ENCODE data around the gene ATG4B. TPM values are rescaled to one million over a fixed set of nuclear protein-coding genes. Genes with fewer than 3 reads are reported as not detected.

ATG4B gene
- total RNA-seq, 3 donors from 2014 or later = 47.7 to 71.1 (median 64.2) TPM

- peaks cover 11% of the 10 kb centered on the region for H3K36me3 ChIP-seq
- H3K4me3 ChIP-seq = no peak overlapping the region
- no peaks in the 10 kb centered on the region for H3K27me3 ChIP-seq
These were observed 84.4 kb downstream of the ATG4B start for GRCh38 chr2:241721852-241722251.

DNA sequence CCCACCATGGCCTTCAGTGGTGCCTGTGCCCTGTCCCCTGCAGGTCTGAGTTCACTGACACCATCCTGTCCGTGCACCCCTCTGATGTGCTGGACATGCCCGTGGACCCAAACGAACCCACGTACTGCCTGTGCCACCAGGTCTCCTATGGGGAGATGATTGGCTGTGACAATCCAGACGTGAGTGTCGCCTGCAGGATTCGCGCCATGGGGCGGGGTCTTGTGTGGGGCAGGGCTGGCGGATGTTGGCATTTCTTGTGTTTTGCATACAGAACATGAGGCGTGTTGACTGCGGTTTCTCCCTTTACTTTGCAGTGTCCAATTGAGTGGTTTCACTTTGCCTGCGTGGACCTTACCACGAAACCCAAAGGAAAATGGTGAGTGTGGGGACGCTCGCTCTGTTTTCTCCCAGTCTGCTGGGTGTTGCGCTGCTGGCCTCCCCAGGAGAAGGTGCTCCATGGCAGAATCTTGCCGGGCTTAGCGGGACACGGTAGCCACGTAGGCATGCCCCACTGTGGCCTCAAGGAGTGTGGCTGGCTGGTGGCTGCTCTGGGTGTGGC lies 85.5 kb downstream of the ATG4B start:
- intact Hi-C loops (cut with DNase I; ENCODE audit: low total_unique reads) = no loop called here
- no peak for DNase-seq (ENCODE audit: low spot score in 2 of 2)
- H3K4me1 ChIP-seq = no peaks in the 10 kb centered on the region
- TF ChIP-seq, protein P1, sequence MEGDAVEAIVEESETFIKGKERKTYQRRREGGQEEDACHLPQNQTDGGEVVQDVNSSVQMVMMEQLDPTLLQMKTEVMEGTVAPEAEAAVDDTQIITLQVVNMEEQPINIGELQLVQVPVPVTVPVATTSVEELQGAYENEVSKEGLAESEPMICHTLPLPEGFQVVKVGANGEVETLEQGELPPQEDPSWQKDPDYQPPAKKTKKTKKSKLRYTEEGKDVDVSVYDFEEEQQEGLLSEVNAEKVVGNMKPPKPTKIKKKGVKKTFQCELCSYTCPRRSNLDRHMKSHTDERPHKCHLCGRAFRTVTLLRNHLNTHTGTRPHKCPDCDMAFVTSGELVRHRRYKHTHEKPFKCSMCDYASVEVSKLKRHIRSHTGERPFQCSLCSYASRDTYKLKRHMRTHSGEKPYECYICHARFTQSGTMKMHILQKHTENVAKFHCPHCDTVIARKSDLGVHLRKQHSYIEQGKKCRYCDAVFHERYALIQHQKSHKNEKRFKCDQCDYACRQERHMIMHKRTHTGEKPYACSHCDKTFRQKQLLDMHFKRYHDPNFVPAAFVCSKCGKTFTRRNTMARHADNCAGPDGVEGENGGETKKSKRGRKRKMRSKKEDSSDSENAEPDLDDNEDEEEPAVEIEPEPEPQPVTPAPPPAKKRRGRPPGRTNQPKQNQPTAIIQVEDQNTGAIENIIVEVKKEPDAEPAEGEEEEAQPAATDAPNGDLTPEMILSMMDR (IDR thresholded peaks at IDR 0.05) = no peak
- TF ChIP-seq POLR2AphosphoS5 (IDR thresholded peaks at IDR 0.05) (no peak), POLR2A (IDR thresholded peaks at IDR 0.05) (no peak)
- H3K4me3 ChIP-seq = no peak overlapping the region
- H3K36me3 ChIP-seq = peaks cover 11% of the 10 kb centered on the region
- no peaks in the 10 kb centered on the region for H3K27me3 ChIP-seq
- H3K9me3 ChIP-seq = peaks cover 0 to 8% of the 10 kb centered on the region in 2 donors
- H3K27ac ChIP-seq = no peak overlapping the region

More at GRCh38 chr2:241721852-241722251, 84.4 kb downstream of the ATG4B start:
- H3K27ac ChIP-seq = no peak overlapping the region
- H3K9me3 ChIP-seq = peaks cover 0 to 8% of the 10 kb centered on the region in 2 donors
- DNase-seq (ENCODE audit: low spot score in 2 of 2) = no peak
- intact Hi-C loops (cut with DNase I; ENCODE audit: low total_unique reads) = no loop called here
- H3K4me1 ChIP-seq = no peaks in the 10 kb centered on the region
- TF ChIP-seq POLR2AphosphoS5 (IDR thresholded peaks at IDR 0.05) (no peak), POLR2A (IDR thresholded peaks at IDR 0.05) (no peak)
- TF ChIP-seq, protein P1 (IDR thresholded peaks at IDR 0.05) = no peak

Other genes with a start within 250 kb of the ATG4B start
- 100 to 1,000 TPM; 102 to 139 (median 126) TPM for gene STK25, start 129.1 kb upstream of the ATG4B start, total RNA-seq
- gene BOK, start 78.9 kb upstream of the ATG4B start, total RNA-seq = 10 to 100 TPM; 32.2 to 77.6 (median 40.3) TPM
- gene THAP4, start 535 bp upstream of the ATG4B start, total RNA-seq = 10 to 100 TPM; 35.3 to 45.9 (median 38.1) TPM
- gene DTYMK, start 49.1 kb downstream of the ATG4B start, total RNA-seq = 10 to 100 TPM; 16.8 to 23.2 (median 19.7) TPM
- 10 to 100 TPM; 29.6 to 49.0 (median 45.6) TPM for gene ING5, start 64.3 kb downstream of the ATG4B start, total RNA-seq
- gene D2HGDH, start 96.9 kb downstream of the ATG4B start, total RNA-seq = 10 to 100 TPM; 16.3 to 29.2 (median 22.2) TPM
- gene GAL3ST2, start 139.1 kb downstream of the ATG4B start, total RNA-seq = 1 to 10 TPM in 1 of 3 donors, not detected in 2; 2.6 TPM
- gene NEU4, start 171.5 kb downstream of the ATG4B start, total RNA-seq = 1 to 10 TPM in 1 of 3 donors, under 1 TPM in 2; 0.33 to 3.0 (median 0.44) TPM
- under 1 TPM; 0.16 to 0.88 (median 0.33) TPM for gene PDCD1, start 221.2 kb downstream of the ATG4B start, total RNA-seq
- under 1 TPM in 1 of 3 donors, not detected in 2; 0.15 TPM for gene RTP5, start 232.0 kb downstream of the ATG4B start, total RNA-seq